ENCODE data around the gene SERPINB1.
"Not testable (repeated sequence)": the region's sequence is repeated elsewhere in the genome, so short reads cannot be mapped to it uniquely, and the experiment has no call there.

Gene SERPINB1

DNA sequence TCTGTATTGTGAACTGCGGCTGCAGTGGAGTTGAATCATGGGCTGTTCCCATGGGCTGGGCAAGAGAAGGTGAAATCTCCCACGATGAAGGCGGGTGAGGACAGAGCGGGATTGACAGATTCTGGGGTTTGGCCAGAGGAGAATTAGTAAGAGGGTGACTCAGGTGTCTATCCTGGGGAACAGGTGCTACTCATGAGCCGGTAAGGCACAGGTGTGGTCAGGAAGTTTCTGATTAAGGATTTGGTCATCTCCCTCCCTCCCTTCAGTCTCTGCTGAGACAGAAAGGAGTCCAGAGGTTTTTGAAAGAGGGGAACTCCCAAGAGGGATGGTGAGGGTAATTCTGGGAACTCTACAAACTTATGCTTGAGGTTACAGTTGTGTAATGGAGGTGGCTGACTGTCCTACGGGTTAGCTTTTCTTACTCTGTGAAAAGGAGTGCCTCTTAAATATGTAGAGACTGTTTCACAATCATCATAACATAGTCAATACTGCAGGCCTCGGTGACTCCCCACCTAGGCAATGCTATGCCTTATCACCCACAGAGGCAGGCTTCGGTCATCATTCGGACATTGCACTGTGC, 31.5 kb downstream of the SERPINB1 start:
- DNase-seq = peak; percentile 39

DNA sequence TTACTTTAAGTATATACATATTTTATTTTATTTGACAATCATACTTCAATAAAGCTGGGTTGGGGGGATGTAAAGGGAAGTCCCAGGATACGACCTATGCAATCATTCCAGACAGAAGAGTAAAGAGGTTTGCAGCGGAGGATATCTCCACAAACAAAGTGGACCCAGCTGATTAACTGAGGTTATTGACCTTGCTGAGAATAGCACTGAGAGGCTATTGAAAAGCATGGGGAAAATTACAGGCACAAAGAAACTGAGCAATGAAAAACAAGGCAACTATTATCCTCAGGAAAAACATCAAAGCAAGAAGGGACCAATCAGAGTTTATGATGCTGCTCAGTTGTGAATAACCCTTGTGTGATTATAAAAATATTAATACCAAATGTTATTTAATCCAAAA, 32.6 kb downstream of the SERPINB1 start:
- no peak for DNase-seq

DNA sequence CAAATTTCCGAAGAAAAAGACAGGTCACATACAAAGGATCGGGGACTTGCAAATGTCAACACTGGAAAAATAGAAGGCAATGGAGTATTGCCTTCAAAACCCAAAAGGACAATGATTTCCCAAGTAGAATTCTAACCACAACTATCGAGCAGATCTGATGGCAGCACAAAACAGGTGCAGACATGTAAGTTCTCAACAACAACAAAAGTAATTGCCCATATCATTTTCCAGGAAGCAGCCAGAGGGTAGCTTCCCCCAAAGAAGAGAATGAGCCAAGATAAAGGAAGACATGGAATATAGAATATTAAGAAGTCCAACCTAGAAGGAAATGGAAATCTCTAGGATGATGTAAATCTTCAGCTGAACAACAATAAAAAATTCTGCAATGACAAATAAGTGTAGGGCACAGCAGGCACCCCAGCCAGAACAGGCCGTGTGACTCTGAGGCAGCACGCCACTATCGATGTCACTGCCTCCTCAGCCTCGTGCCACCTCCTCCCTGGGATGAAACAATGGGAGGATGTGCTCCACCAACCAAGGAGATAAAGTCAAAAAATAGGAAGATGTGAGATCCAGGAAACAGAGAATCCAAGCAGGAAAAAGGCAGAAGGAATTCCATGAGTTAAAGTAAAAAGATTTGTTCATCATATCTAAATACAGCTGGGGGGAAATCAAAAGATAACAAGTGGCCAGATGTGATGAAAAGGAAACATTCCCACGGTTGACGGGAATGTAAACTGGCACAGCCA, 34.1 kb downstream of the SERPINB1 start:
- DNase-seq = no peak

DNA sequence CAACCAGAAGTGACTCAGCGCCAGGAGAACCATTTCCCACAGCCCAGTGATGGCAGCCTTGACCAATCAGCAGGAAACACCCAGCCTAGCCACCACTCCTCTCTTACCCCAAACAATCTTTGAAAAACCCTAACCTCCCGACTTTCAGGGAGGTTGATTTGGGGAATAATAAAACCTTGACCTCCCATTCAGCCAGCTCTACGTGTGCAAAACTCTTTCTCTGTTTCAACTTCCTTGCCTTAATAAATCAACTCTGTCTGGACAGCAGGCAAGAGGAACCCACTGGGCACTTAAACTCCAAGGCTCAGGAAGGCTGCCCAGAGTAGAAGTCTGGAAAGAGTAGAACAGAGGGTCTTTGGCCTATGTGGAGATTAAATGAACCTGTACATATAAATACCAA, 35.0 kb downstream of the SERPINB1 start:
- no peak for DNase-seq

DNA sequence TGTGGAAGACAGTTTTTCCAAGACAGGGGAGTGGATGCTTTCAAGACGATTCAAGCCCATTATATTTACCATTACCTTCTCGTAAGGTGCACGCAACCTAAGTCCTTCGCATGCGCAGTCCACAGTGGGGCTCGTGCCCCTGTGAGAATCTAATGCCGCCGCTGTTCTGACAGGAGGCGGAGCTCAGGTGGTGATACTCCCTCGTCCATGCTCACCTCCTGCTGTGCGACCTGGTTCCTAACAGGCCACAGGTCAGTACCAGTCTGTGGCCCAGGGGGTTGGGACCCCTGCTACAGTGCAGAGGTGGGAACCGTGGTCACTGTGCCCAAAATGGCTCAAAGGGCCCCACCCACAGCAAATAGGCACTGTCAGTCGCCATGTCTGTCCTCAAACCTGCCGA, 36.6 kb downstream of the SERPINB1 start:
- no peak for DNase-seq

DNA sequence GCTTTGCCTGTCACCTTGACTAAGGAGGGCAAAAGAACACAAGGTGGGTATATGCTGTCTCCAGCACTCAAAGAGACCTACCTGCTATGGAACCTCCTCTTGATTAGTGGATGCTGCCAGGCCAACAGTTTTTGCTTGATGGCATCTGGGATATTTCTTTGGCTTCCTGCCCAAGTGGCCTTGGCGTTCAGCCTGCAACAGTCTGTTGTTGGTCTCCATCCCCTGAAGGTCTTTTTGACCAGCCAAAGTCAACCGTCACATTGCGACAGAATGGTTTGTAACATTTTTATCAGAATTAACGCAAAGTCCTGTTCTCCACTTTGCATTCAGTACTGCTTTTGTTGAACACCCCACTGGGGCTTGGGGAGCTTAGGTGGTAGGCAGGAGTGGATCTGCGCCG, 37.1 kb downstream of the SERPINB1 start:
- no peak for DNase-seq

DNA sequence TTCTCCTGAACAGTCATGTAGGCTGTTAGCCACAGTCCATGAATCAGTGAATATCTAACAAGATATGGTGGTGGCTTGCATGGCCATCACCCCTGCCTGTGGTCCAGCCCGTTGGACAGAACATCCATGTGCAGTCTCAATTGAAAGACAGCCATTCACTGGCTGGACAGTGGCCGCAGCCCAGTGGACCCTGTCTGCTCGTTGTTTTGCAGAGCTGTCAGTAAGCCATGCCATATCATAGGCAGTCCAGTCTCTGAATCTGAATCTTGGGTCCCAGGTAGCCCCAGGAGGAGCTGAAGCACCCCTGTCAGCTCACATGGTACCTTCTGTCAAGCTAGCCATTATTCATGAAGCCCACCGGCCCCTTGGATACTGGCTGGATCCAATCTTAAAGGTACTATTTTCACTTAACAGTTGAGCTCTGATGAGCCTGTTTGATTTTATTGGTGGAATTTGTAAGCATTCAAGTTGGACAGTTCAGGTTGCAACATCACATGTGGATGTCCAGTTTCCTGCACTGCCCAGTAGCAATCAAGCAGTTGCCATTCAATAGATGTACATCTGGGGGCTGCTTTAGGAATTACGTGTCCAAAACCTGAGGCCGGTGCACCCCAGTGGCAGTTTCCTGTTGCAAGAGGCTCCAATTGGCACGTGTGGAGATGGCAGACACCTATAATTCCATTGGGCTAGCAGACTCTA, 37.8 kb downstream of the SERPINB1 start:
- no peak for DNase-seq

DNA sequence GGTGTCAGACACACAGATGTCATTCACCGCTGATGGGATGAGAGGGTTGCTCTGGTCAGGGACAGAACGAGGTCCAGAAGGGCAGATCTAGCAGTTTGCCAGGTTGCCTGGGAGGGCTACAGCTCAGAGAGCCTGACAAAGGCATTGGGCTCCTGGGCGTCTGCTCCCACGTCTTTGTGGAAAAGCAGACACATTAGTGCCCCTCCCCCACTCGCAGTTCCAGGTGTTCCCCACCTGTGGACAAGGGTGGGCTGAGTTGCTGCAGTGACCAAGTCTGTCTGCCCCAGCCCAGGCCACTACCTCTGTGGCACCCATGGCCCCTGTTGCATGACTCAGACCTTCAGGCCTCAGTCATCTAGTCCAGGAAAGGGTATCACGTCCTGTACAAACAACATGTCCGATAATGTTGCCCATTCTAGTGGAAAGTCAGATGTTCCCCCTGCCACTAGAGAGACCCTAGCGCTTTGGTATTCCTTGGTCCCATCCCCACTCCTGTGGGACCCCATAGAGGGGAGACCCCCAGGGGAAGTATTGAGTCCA, 39.1 kb downstream of the SERPINB1 start:
- no peak for DNase-seq

DNA sequence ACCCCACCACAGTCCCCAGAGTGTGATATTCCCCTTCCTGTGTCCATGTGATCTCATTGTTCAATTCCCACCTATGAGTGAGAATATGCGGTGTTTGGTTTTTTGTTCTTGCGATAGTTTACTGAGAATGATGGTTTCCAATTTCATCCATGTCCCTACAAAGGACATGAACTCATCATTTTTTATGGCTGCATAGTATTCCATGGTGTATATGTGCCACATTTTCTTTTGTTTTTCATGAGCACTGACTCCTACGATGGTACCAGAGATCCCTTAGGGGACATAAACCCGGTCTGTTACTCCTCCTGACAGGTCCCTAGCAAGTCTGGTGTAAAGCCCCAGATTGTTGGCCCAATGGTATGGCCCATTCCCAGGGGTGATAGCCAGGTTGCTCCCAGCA, 40.0 kb downstream of the SERPINB1 start:
- DNase-seq = not testable (repeated sequence)

DNA sequence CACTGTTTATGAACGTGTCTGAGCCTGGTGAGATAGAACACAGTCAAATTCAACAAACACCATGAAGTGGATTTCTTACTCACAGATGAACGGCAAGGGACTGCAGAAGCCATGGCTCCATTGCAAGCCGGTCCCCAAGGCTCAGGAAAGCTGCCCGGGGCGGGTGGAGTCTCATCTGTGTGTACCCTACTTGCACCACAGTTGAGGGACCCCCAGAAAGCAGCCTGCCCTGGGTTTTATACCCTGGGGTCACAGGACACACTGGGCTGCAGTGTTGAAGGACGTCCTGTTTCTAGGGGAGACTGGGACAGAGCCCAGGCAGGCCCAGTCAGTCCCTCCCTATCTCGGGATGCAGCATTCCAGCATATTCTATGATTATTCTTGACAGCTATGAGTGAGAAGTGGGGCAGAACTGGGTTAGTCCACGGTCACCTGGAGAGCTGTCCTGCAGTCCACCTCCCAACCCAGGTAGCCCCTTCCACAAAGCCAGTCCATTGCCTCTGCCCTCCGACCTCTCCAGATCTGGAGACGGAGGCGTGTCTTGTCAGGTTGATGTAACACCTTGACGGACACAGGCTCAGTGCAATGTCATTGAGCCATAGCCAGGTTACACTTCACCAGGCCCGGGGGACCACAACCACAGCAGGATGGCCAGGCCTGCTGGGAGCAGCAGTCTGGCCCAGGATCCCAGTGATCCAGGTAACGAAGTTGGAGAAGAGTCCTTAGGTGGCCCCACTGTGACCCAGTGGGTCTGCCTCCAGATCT, 40.9 kb downstream of the SERPINB1 start:
- no peak for DNase-seq

DNA sequence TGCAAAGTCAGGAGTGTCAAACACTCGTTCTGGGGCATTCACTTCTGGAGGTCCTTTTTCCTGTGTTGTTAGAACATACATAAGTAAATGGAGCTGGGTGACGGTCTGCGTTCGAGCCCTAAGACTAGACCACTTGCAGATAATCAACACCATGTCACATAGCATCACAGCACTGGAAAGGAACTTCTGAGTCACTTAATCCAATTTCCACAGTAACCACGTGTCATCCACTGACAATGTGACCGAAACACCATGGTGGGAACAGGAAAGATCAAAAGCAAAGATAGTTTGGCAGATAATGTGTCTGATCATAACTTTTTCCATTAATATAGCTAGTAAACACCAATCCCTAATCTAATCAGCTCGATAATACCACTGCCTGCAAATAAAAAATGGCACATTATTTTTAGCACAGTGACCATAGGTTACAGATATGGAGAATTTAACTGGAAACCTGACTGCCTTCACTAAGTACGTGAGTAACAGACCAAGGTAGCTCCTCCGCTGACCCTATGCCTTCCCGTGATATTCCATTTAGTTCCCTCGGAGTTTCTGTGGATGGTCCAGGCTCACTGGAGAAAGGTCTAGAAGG, 41.6 kb downstream of the SERPINB1 start:
- peak; percentile 72 for DNase-seq

DNA sequence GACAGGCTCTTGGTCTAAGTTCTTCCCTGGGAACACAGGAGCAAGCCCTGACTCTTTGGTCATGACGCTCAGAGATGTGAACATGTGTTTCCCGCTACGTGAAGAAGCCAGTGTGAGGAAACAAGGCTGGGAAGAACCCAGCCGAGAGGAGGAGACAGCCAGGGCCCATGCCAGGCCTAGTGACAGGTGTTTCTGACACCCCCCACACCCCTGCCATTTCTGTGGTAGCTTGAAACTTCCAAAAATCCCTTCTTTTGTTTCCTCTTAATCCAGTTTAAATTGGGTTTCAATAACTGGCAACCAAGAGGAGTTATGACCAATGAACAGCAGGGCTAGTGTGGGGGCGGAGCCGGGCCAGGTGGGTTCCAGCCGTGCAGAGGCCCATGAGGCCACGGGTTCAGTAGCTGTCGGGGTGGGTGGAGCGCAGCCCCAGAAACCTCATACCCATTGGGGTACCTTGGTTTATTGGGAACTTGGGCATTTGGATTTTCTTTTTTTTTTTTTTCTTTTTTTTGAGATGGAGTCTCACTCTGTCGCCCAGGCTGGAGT, 43.0 kb downstream of the SERPINB1 start:
- no peak for DNase-seq

DNA sequence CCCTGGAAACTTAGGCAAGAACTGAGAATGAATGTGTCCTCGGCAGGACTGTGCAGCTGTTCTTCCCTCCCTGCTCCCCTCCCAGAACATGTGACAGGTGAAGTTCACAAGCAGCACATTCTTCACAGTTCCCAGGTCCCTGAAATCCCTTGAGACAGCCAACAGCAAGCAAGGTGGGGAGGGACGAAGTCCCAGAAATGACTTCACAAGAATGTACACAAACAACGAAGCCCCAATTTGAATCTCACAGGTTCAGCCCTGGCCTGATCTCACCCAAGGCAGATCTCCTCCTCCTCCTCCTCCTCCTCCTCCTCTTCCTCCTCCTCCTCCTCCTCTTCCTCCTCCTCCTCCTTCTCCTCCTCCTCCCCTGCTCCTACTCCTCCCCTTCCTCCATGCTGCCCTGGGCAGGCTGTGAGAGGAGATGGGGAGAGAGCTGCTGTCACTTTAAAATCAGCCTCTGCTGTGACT, 44.1 kb downstream of the SERPINB1 start:
- DNase-seq = no peak

DNA sequence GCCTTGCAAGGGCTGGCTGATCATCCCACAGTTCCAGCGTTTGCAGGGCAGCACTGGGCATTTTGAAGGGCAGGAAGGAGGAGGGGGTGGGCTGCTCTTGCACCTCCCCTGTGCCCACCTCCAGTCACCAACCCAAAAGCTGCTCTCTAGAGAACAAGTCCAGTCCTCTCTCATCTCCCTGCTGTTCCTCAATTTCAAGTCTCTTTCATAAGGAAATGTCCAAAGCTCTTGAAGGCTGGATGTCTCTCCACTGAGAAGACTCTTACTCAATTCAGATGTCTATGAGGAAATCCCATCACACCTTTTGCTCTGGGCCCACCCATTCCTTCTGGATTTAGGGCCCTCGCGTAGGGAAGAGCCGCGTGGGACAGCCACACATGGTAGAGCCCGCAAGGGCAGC, 44.8 kb downstream of the SERPINB1 start:
- no peak for DNase-seq

DNA sequence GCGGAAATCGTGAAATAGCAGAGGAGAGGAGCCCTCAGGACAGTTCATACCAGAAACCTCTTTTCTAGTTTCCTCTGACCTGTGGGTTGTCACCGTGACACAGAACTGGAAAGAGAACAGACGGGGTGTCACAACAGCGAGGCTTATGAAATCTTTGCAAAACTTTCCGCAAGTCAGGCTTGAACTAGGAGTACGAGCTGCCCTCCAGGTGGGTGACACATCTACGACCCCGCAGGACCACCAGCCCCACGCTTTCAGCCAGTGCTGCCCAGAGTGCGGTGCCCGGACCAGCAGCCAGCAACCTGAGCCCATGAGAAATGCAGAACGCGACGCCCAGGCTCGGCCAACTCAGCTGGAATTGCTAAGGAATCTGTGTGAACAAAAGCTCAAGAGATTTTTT, 45.7 kb downstream of the SERPINB1 start:
- DNase-seq = peak; percentile 67

DNA sequence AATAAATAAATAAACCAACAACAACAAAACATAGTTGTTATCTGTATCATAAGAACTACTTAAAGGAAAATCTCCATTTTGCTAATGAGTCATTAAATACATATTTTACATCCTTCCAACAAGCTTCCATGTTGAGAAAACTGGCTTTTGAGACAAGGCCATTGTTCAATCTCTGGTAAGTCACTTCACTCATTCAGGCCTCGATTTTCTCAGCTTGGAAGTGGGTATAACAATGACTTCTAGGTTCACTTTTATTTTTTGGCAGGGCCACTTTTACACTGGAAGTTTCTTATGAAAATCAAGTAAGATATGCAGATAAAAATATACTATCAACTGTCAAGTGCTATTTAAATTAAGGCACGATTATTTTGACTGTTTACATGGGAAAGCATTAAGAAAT, 46.5 kb downstream of the SERPINB1 start:
- DNase-seq = no peak

DNA sequence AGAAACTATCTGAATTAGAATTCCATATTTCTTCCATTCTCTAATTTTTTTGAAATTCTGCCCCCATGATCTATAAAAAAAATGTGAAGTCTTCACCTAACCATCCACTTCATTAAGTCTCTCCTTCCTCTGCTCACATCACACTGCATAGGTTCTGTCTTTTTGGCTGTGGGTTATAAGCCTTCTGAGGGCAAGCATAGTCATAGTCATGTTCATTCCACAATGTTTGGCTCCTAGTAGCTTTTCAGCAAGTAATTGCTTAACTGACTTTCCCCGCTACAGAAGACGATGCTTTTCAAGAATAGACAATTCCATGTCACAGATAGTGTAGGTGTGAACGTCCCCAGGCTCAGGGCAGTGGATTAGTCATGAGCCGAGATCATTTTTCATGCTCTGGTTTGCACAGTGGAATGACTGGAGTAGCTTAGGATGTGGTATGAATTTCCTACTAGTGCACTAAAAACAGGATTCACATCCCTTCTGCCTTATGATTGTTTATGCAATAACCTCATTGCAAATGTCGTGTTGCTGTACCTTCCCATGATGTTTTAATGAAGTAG, 47.4 kb downstream of the SERPINB1 start:
- peak; percentile 16 for DNase-seq

DNA sequence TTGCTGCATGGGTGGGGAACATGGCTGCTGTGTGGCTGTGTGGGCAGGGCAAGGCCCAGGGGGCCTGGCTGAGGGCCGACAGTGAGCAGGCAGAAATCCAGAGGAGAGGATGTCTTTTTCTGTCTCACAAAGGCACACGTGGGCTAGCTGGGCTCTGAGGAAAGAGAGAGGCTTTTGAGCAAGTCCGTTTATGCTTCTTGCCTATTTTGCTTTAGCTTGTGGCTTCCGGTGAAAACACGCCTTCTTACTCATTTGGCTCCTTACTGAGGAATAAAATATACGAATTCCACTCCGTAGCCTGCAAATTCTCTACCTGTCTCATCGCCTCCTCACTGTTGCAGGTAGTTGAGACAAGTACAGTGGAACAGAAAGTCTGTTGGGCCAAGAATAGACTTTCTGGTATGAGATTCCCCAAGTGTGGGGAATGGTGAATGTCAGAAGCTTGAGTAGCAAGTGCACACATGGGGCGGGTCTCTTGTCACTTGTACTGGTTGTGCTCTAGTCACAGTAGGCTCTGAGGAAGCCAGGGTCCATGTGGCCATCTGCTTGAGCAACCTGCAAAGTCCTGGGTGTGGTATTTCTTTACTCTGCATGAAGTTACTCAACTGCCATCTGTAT, 48.0 kb downstream of the SERPINB1 start:
- DNase-seq = peak; percentile 80

DNA sequence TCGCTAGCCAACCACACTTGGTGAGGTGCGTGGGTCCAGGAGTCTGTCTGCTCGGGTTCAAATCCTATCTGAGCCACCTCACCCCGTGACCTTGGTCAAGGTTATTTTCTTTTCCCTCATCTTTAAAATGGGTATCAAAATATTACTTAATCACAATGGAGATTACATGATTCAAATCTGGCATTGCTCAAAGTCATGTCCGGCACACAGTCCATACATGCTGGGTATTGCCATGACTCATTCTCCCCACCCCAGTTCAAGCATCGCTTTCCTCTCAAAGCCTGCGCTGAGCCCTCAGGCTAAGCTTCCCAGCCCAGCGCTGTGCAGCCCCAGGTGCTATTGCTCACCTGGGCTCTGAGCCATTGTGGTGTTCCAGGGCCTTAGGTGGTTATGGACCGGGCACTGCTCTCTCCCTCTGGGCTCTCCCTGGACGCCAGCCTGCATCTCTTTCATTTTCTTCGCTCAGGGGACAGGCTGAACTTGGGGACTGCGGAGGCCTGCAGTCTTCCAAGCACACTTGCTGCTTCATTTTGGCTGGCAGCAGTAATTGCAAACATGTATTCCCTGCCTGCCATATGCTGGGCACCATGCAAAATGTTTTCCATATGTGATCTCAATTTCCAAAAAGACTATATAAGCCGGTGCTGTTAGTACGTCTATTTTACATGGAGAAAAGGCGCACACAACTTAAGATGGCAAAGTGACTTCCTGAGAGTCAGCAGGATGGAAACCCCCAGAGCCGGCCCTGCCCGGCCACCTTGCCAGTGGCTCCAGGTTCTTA, 49.1 kb downstream of the SERPINB1 start:
- peak; percentile 18 for DNase-seq

DNA sequence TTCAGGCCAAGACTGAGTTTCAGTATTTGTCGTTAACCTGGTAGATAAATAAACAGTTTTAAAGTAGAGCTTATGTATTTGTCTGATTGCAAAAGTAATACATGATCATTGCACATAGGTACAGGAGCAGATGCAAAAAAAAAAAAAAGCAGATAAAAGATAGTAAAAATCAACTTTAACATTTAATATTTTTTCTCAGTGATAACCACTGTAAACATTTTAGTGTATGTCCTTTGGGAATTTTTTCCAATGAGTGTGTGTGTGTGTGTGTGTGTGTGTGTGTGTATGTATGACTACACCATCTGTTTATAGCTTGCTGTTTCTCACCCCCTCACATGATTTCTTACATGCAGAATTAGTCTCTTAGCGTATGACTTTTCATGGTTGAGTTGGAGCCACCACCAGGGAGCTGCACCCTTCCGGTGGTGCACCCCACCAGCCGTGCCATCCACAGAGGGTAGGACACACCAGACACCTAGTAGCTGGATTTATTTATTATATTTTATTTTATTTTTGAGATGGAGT, 50.2 kb downstream of the SERPINB1 start:
- no peak for DNase-seq
